ENCODE results near the gene KCNIP4.

- TF ChIP-seq CTCF (IDR thresholded peaks at IDR 0.05), result no peak
- no peak for TF ChIP-seq POLR2A (IDR thresholded peaks at IDR 0.05)
These were observed 913.8 kb downstream of the KCNIP4 start for GRCh38 chr4:21034728-21035127.

Data from transverse colon (tissue), 3 donors.